OCI-LY7 (cell line): ENCODE data around the gene EHD4. TPM values are rescaled to one million over a fixed set of nuclear protein-coding genes. Genes with fewer than 3 reads are reported as not detected.

ENCODE experiments used
- BruUV-seq: library from RNA; stranded (reverse); fragments of 400-500 nt; replicated peaks from 2 replicates; lab custom pipeline; 2021; lab: Mats Ljungman, UMichigan
- CTCF ChIA-PET: fragments of 300-600 bp; sonication (Branson Sonifier 250); formaldehyde crosslinking; loops from one replicate; lab custom pipeline; 2022; ENCODE audit warnings: antibody characterized with exemption; ENCODE audit not compliant: unreplicated experiment; lab: Charles Lee
- POLR2A ChIA-PET: fragments of 300-600 bp; sonication (Branson Sonifier 250); formaldehyde crosslinking; loops from one replicate; lab custom pipeline; 2022; ENCODE audit warnings: antibody characterized with exemption; lab: Charles Lee
- DNase-seq: peaks from one replicate; pipeline ENCODE4 v3.0.0-alpha.2; 2015; ENCODE audit warnings: low spot score
- H2AFZ ChIP-seq: fragments of 200-600 bp; sonication (generic), shearing (Covaris generic); 2 replicates; pipeline ENCODE4 v1.6.1; 2014; ENCODE audit warnings: mild to moderate bottlenecking, antibody characterized with exemption, low read length, moderate library complexity
- H3K27ac ChIP-seq: fragments of 200-600 bp; sonication (generic); 2 replicates; pipeline ENCODE4 v1.5.1; 2014; ENCODE audit warnings: mixed run types, low read depth, mild to moderate bottlenecking, moderate library complexity, low read length, inconsistent platforms; ENCODE audit not compliant: poor library complexity, severe bottlenecking
- H3K36me3 ChIP-seq: fragments of 200-600 bp; sonication (generic); 2 replicates; pipeline ENCODE4 v1.6.1; 2014; ENCODE audit warnings: mild to moderate bottlenecking, antibody characterized with exemption, low read length, moderate library complexity, mixed read lengths; ENCODE audit not compliant: insufficient read depth
- H3K4me1 ChIP-seq: fragments of 200-600 bp; sonication (generic); 2 replicates; pipeline ENCODE4 v1.5.1; 2014; ENCODE audit warnings: mild to moderate bottlenecking, low read length; ENCODE audit not compliant: insufficient read depth, poor library complexity, severe bottlenecking
- H3K4me2 ChIP-seq: fragments of 200-600 bp; sonication (generic); 2 replicates; pipeline ENCODE4 v1.6.1; 2014; ENCODE audit warnings: mild to moderate bottlenecking, low read length
- H3K4me3 ChIP-seq: fragments of 200-600 bp; sonication (generic); 2 replicates; pipeline ENCODE4 v1.5.1; 2014; ENCODE audit warnings: mild to moderate bottlenecking, low read depth, low read length; ENCODE audit not compliant: poor library complexity, severe bottlenecking
- H3K79me2 ChIP-seq: fragments of 200-600 bp; sonication (generic); 2 replicates; pipeline ENCODE4 v1.6.1; 2016; ENCODE audit warnings: low read depth, mild to moderate bottlenecking, low read length, moderate library complexity, mixed read lengths; ENCODE audit not compliant: insufficient read depth
- H3K9me2 ChIP-seq: fragments of 200-600 bp; sonication (generic); 2 replicates; pipeline ENCODE4 v1.6.1; 2016; ENCODE audit warnings: mild to moderate bottlenecking, low read length, mixed read lengths; ENCODE audit not compliant: insufficient read depth
- H3K9me3 ChIP-seq: fragments of 200-600 bp; sonication (generic); 2 replicates; pipeline ENCODE4 v1.6.1; 2014; ENCODE audit warnings: mild to moderate bottlenecking, mixed run types, low read length, mixed read lengths
- H4K20me1 ChIP-seq: fragments of 200-600 bp; sonication (generic); 2 replicates; pipeline ENCODE4 v1.6.1; 2014; ENCODE audit warnings: mild to moderate bottlenecking, antibody characterized with exemption, low read length, moderate library complexity, mixed read lengths; ENCODE audit not compliant: insufficient read depth
- EZH2phosphoT487 ChIP-seq: fragments of 200-600 bp; sonication (generic); IDR thresholded peaks from 2 replicates; pipeline ENCODE4 v1.6.1; 2018; ENCODE audit warnings: low read depth, borderline replicate concordance, mild to moderate bottlenecking, mixed run types, antibody characterized with exemption, low read length, moderate library complexity, mixed read lengths
- intact Hi-C: fragments of 100-400 bp; cut with micrococcal nuclease; formaldehyde crosslinking; loops from one replicate; pipeline ENCODE4 v1.10.0; 2022; ENCODE audit not compliant: unreplicated experiment
- total RNA-seq, 2 experiments: library from RNA; depleted of rRNA in 1 of 2; stranded (reverse); fragments of >200 nt in 1 of 2; shearing (Covaris generic) in 1 of 2; gene quantifications; 2 replicates each; pipeline ENCODE4 v1.2.3, GENCODE V29; 2014 to 2022
- TF ChIP-seq, protein P1 (sequence below): fragments of 200-600 bp; sonication (generic); conservative IDR thresholded peaks from 2 replicates; pipeline ENCODE4 v1.5.1; 2014; ENCODE audit warnings: mild to moderate bottlenecking, antibody characterized with exemption, low read length, moderate library complexity, mixed read lengths

Gene EHD4
- total RNA-seq, 2 experiments from 2014 or later = 13.5 to 19.4 TPM

DNA sequence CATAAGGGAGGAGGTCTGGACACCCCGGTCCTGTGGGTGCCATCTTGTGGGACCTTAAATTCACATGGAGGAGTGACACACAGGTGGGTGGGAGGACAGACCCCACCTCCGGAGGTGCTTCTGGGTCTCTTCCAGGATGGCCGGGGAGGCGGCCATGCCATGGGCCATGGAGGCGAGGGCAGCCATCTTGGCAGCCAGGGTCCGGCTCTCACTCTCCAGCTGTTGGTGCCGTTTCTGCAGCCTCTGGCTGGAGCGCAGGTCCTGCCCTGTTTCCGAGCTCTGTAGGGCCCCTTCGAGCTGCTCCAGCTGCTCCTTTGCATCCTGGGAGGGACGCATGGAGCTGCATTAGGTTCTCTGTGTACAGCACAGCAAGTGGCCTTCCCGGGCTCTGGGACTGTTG, 97.6 kb downstream of the EHD4 start:
- intact Hi-C loops = no loop called here
- CTCF ChIA-PET = no interaction called here
- Histone ChIP-seq H4K20me1 (no peaks in the 10 kb centered on the region), H3K9me2 (no peaks in the 10 kb centered on the region), H3K4me2 (no peak overlapping the region), H3K79me2 (no peaks in the 10 kb centered on the region), H3K4me3 (no peak overlapping the region), H3K36me3 (no peaks in the 10 kb centered on the region), H3K4me1 (no peaks in the 10 kb centered on the region), H3K9me3 (no peaks in the 10 kb centered on the region), H3K27ac (no peak overlapping the region), H2AFZ (no peak overlapping the region)
- POLR2A ChIA-PET = no interaction called here
- no peak for TF ChIP-seq EZH2phosphoT487
- no peak for DNase-seq
- BruUV-seq = no TSS peak

DNA sequence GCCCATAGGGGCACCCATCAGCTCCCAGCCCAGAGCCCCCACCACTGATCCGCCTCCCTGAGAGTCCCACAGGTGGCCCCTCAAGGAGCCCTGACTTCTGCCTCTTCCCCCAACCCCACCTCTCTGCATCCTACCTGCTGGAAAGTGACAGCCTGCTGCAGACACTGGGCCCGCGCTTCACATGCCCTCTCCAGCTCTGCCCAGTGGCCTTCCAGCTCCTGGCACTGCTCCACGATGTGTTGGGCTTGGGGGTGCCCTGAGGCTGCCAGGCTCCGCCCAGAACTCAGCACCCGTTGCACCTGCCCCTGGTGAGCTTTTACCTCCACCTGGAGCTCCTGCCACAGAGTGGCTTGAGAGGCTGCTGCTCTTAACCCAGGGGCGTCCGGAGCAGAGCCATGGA, 98.6 kb downstream of the EHD4 start:
- Histone ChIP-seq H3K27ac (no peak overlapping the region), H3K4me3 (no peak overlapping the region), H3K9me3 (no peaks in the 10 kb centered on the region), H4K20me1 (no peaks in the 10 kb centered on the region), H3K36me3 (no peaks in the 10 kb centered on the region), H3K9me2 (no peaks in the 10 kb centered on the region), H3K4me2 (no peak overlapping the region), H3K79me2 (no peaks in the 10 kb centered on the region), H2AFZ (no peak overlapping the region), H3K4me1 (no peaks in the 10 kb centered on the region)
- DNase-seq = no peak
- TF ChIP-seq, protein P1, sequence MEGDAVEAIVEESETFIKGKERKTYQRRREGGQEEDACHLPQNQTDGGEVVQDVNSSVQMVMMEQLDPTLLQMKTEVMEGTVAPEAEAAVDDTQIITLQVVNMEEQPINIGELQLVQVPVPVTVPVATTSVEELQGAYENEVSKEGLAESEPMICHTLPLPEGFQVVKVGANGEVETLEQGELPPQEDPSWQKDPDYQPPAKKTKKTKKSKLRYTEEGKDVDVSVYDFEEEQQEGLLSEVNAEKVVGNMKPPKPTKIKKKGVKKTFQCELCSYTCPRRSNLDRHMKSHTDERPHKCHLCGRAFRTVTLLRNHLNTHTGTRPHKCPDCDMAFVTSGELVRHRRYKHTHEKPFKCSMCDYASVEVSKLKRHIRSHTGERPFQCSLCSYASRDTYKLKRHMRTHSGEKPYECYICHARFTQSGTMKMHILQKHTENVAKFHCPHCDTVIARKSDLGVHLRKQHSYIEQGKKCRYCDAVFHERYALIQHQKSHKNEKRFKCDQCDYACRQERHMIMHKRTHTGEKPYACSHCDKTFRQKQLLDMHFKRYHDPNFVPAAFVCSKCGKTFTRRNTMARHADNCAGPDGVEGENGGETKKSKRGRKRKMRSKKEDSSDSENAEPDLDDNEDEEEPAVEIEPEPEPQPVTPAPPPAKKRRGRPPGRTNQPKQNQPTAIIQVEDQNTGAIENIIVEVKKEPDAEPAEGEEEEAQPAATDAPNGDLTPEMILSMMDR = no peak
- ChIA-PET CTCF (no interaction called here), POLR2A (no interaction called here)
- BruUV-seq = no TSS peak
- intact Hi-C loops = no loop called here

DNA sequence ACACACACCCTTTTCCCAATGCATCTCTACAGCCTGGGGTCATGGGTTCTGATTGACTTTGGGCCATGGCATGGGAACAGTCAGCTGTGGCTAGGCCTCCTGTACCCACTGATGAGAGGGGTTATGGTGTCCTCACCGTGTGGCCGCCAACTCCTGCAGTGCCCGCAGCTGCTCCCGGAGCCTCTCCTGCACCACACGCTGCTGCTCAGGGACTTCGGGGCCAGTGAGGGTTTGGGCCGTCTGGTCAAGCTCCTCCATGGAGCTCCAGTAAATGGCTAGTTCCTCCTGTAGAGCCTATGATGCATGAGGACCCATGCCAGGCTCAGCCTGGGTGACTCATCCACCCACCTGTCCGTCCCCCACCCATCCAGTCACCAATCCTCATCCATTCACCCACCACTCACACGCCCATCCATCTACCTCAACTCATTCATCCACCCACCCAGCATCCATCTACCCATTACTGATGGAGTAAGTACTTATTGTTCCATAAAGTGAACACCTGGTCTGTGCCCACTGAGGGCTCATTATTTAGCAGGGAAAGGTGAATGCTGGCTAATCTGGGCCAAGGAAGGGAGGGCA, 100.1 kb downstream of the EHD4 start:
- Histone ChIP-seq H3K79me2 (no peaks in the 10 kb centered on the region), H3K9me2 (no peaks in the 10 kb centered on the region), H3K4me2 (no peak overlapping the region), H3K4me3 (no peak overlapping the region), H3K36me3 (no peaks in the 10 kb centered on the region), H3K4me1 (no peaks in the 10 kb centered on the region), H4K20me1 (no peaks in the 10 kb centered on the region), H3K27ac (no peak overlapping the region), H3K9me3 (no peaks in the 10 kb centered on the region), H2AFZ (no peak overlapping the region)
- intact Hi-C loops = no loop called here
- ChIA-PET CTCF (interaction anchor here (0.6 kb wide), 1 partner anchor 109 kb away, joined by 3 read pairs; no protein-coding TSS in a partner anchor), POLR2A (interaction anchor here (0.6 kb wide), 1 partner anchor 158 kb away, joined by 3 read pairs; no protein-coding TSS in a partner anchor)
- no TSS peak for BruUV-seq
- DNase-seq = no peak
- TF ChIP-seq EZH2phosphoT487 = no peak
- TF ChIP-seq, protein P1 = no peak
